ENCODE data around the gene CFAP52.
"Not testable (repeated sequence)": the region's sequence is repeated elsewhere in the genome, so short reads cannot be mapped to it uniquely, and the experiment has no call there.

CFAP52 gene

DNA sequence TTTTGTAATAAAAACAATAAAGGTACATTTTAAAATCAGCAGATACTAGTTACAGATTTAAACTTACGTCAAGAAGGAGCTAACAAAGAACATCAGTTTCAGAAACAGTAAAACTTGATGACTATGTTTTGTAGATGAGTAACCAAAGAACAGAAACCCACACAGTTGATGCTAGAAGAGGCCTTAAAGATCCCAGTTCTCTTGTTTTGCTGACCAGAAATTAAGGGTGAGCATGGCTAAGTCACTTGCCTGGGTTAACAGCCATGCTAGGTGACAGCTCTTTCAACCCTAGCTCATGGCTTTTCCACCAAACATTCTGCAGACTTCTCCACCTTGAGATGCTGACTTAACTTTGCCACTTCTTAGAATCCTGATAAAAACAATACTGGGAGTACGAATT is 27.2 kb upstream of the CFAP52 start:
- Mint-ChIP-seq H3K27me3 (ENCODE audit: low read depth, poor library complexity) (peaks cover 2% of the 10 kb centered on the region), H3K4me3 (no peak overlapping the region), H3K4me1 (peaks cover 4% of the 10 kb centered on the region), H3K9me3 (no peaks in the 10 kb centered on the region), H3K36me3 (ENCODE audit: low read depth) (peaks cover 18% of the 10 kb centered on the region), H3K27ac (no peak overlapping the region)
- no peak for TF ChIP-seq CTCF (IDR thresholded peaks at IDR 0.05)
- no peak for DNase-seq

DNA sequence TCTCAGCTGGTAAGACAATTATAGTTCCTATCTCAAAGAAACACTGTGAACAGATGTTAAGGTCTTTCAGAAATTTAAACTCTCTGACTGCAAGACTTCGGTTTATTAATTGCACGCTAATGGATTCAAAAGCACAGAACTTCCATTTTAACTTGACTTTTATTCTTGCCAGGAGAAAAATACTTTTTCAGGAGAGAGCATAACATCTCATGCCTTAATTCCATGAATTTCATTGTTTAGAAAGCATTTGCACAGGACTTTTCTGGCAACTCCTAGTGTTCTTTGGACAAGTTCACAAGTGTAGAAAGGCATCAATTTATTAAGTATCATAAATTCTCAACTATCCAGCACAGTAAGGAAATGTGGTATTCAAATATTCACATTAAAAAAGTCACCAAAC is 23.3 kb upstream of the CFAP52 start:
- no peak for DNase-seq
- no peak for TF ChIP-seq CTCF (IDR thresholded peaks at IDR 0.05)
- Mint-ChIP-seq H3K9me3 (peaks cover 5% of the 10 kb centered on the region), H3K27me3 (ENCODE audit: low read depth, poor library complexity) (no peaks in the 10 kb centered on the region), H3K27ac (no peak overlapping the region), H3K4me1 (peaks cover 15% of the 10 kb centered on the region), H3K36me3 (ENCODE audit: low read depth) (peaks cover 21% of the 10 kb centered on the region), H3K4me3 (no peak overlapping the region)

- no peaks in the 10 kb centered on the region for H3K27me3 Mint-ChIP-seq (ENCODE audit: low read depth, poor library complexity)
- H3K9me3 Mint-ChIP-seq, result peaks cover 6% of the 10 kb centered on the region
- TF ChIP-seq CTCF (IDR thresholded peaks at IDR 0.05), result no peak
- H3K27ac Mint-ChIP-seq, result no peak overlapping the region
- H3K36me3 Mint-ChIP-seq (ENCODE audit: low read depth), result peaks cover 25% of the 10 kb centered on the region
- no peak overlapping the region for H3K4me3 Mint-ChIP-seq
- peaks cover 15% of the 10 kb centered on the region for H3K4me1 Mint-ChIP-seq
- no peak for DNase-seq
Measured at GRCh38 chr17:9553596-9553995, 22.8 kb upstream of the CFAP52 start.

DNA sequence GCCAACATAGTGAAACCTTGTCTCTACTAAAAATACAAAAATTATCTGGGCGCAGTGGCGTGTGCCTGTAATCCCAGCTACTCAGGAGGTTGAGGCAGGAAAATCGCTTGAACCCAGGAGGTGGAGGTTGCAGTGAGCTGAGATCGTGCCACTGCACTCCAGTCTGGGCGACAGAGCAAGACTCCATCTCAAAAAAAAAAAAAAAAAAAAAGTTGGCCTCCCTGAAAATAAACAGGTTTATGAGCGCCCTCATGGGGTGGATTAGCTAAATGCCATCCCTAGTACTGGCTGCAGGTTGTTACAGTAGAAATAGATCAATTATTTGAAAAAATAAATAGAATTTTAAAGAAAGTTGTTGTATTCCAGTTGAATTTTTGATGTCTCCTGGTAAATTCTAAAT is 21.7 kb upstream of the CFAP52 start:
- not testable (repeated sequence) for H3K27me3 Mint-ChIP-seq (ENCODE audit: low read depth, poor library complexity); H3K4me3 Mint-ChIP-seq; H3K9me3 Mint-ChIP-seq; H3K27ac Mint-ChIP-seq
- peak; percentile 63 for DNase-seq
- Mint-ChIP-seq H3K36me3 (ENCODE audit: low read depth) (peaks cover 30% of the 10 kb centered on the region), H3K4me1 (peaks cover 15% of the 10 kb centered on the region)
- TF ChIP-seq CTCF (IDR thresholded peaks at IDR 0.05), result peak; percentile 47

DNA sequence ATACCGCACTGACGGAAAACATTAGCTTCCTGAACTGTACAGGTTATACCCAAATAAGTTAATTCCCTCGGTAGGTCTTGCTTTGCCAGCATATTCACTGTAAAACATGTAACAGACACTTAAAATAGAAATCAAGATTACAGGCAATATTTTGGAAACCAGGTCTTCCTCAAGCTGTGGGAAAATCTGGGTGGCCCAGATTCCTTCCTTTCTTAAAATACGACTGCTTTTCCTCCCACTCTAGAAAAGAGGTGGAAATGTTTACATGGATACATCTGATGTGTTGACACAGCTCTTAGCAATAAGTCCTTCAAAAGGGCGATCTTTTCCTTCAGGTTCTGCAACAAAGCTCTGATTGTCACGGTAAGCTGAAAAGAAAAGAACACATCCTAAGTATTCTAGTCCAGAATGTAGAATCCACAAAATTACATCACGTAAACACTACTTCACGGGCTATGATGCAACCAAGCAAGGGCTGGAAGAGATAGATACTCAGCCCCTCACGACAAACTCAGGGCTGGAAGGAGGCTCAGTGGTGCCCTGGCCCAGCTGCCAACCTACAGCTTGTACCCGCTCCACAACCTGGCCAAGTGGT is 19.2 kb upstream of the CFAP52 start:
- Mint-ChIP-seq H3K4me1 (peaks cover 15% of the 10 kb centered on the region), H3K36me3 (ENCODE audit: low read depth) (peaks cover 38% of the 10 kb centered on the region), H3K4me3 (no peak overlapping the region), H3K27me3 (ENCODE audit: low read depth, poor library complexity) (no peaks in the 10 kb centered on the region), H3K9me3 (peaks cover 7% of the 10 kb centered on the region), H3K27ac (peak overlapping the region; percentile 94)
- no peak for TF ChIP-seq CTCF (IDR thresholded peaks at IDR 0.05)
- DNase-seq, result no peak

DNA sequence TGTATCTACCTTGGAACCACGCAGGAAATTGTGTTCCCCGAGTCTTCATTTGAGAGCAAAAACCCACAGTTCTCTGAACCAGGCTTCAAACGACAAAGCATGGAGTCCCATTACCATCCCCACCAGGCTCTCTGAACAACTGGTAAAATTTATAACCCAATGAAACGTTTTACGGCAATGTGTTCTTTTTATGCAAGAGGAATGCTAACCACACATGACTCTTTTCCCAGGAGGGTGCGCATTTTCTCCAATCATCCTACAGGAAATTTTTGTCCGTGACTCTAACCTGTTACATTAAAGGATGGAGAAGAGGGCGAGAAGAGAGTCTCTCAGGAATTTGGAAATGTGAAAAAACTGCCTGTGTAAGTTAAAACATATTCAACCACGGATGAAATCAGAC is 18.6 kb upstream of the CFAP52 start:
- Mint-ChIP-seq H3K4me1 (peaks cover 15% of the 10 kb centered on the region), H3K4me3 (no peak overlapping the region), H3K36me3 (ENCODE audit: low read depth) (peaks cover 44% of the 10 kb centered on the region), H3K27ac (peak overlapping the region; percentile 94), H3K9me3 (peaks cover 12% of the 10 kb centered on the region), H3K27me3 (ENCODE audit: low read depth, poor library complexity) (no peaks in the 10 kb centered on the region)
- no peak for DNase-seq
- TF ChIP-seq CTCF (IDR thresholded peaks at IDR 0.05), result no peak

All from nephron progenitor cell (in vitro differentiated cells).